Measurements from ENCODE around the gene PI4K2A. TPM values are rescaled to one million over a fixed set of nuclear protein-coding genes. Genes with fewer than 3 reads are reported as not detected.

PI4K2A gene
- total RNA-seq, 6 experiments from 2014 or later: 6.2 to 18.1 (median 11.4) TPM

- peaks cover 0 to 55% (median 0%) of the 10 kb centered on the region in 4 donors for H3K36me3 ChIP-seq
- intact Hi-C loops (cut with DNase I): no loop called here
- no peaks in the 10 kb centered on the region for H3K9me3 ChIP-seq
- TF ChIP-seq POLR2A (IDR thresholded peaks at IDR 0.05): no peak
- no peak for TF ChIP-seq CTCF (IDR thresholded peaks at IDR 0.05)
- WGBS (ENCODE audit: insufficient coverage, low coverage, low lambda C conversion rate, missing lambda C conversion rate): 79% methylated on average over 8 of the region's 21 CpGs
- H3K4me3 ChIP-seq: no peak overlapping the region
- no peak overlapping the region for H3K27ac ChIP-seq
- H3K4me1 ChIP-seq: peaks cover 0 to 16% (median under 1%) of the 10 kb centered on the region in 4 donors
- DNase-seq (peak in 1 of 3 donors; percentile 44), ATAC-seq (no peak)
- no peaks in the 10 kb centered on the region for H3K27me3 ChIP-seq
Observed at GRCh38 chr10:97601268-97602215, 38.9 kb upstream of the PI4K2A start.

- Histone ChIP-seq H3K27ac (no peak overlapping the region), H3K9me3 (no peaks in the 10 kb centered on the region), H3K27me3 (no peaks in the 10 kb centered on the region), H3K4me1 (no peaks in the 10 kb centered on the region), H3K4me3 (no peak overlapping the region), H3K36me3 (peaks cover 0 to 47% (median under 1%) of the 10 kb centered on the region in 4 donors)
- DNase-seq (peak in 1 of 3 donors; percentile 43), ATAC-seq (no peak)
- intact Hi-C loops (cut with DNase I): no loop called here
- no peak for TF ChIP-seq CTCF (IDR thresholded peaks at IDR 0.05)
- no peak for TF ChIP-seq POLR2A (IDR thresholded peaks at IDR 0.05)
- 92% methylated on average over 3 of the region's 5 CpGs for WGBS (ENCODE audit: insufficient coverage, low coverage, low lambda C conversion rate, missing lambda C conversion rate)
Observed at GRCh38 chr10:97607095-97607636, 33.3 kb upstream of the PI4K2A start.

- no peak overlapping the region for H3K27ac ChIP-seq
- peak in 1 of 4 donors; percentile 36 for ATAC-seq
Observed at GRCh38 chr10:97608991-97609561, 31.4 kb upstream of the PI4K2A start.

GRCh38 chr10:97611473-97611872, 29.0 kb upstream of the PI4K2A start:
- Histone ChIP-seq H3K36me3 (peaks cover 0 to 16% (median under 1%) of the 10 kb centered on the region in 4 donors), H3K27ac (no peak overlapping the region), H3K27me3 (no peaks in the 10 kb centered on the region), H3K4me3 (no peak overlapping the region), H3K9me3 (no peaks in the 10 kb centered on the region), H3K4me1 (no peaks in the 10 kb centered on the region)
- ATAC-seq (no peak), DNase-seq (peak in 1 of 3 donors; percentile 51)
- intact Hi-C loops (cut with DNase I): no loop called here
- TF ChIP-seq POLR2A (IDR thresholded peaks at IDR 0.05) (no peak), CTCF (IDR thresholded peaks at IDR 0.05) (no peak)
- 47% methylated on average over 2 of the region's 12 CpGs for WGBS (ENCODE audit: insufficient coverage, low coverage, low lambda C conversion rate, missing lambda C conversion rate)

More at GRCh38 chr10:97608991-97609561, 31.4 kb upstream of the PI4K2A start:
- Histone ChIP-seq H3K4me1 (no peaks in the 10 kb centered on the region), H3K4me3 (no peak overlapping the region), H3K27me3 (no peaks in the 10 kb centered on the region), H3K36me3 (peaks cover 0 to 30% (median under 1%) of the 10 kb centered on the region in 4 donors), H3K9me3 (no peaks in the 10 kb centered on the region)
- WGBS (ENCODE audit: insufficient coverage, low coverage, low lambda C conversion rate, missing lambda C conversion rate): 71% methylated on average over 6 of the region's 13 CpGs
- intact Hi-C loops (cut with DNase I): no loop called here
- TF ChIP-seq POLR2A (IDR thresholded peaks at IDR 0.05) (no peak), CTCF (IDR thresholded peaks at IDR 0.05) (no peak)
- peak in 1 of 3 donors; percentile 44 for DNase-seq

All from right lobe of liver (tissue), 6 donors.